Fibroblast of villous mesenchyme (primary cell): Measurements from ENCODE around the gene MEX3C. TPM values are rescaled to one million over a fixed set of nuclear protein-coding genes. Genes with fewer than 3 reads are reported as not detected.

Source experiments
- DNase-seq: peaks from one replicate; pipeline ENCODE4 v3.0.0-alpha.2; 2010; ENCODE audit warnings: low read depth
- H3K4me3 ChIP-seq: 2 replicates; pipeline ENCODE4 v1.5.1; 2011; ENCODE audit warnings: low read depth, mild to moderate bottlenecking, low read length
- CTCF ChIP-seq: IDR thresholded peaks from 2 replicates; pipeline ENCODE4 v1.5.1; 2012; ENCODE audit warnings: low read depth, mild to moderate bottlenecking, low read length; ENCODE audit not compliant: insufficient read depth
- total RNA-seq: library from RNA; depleted of rRNA; stranded (reverse); fragments of >200 nt; gene quantifications from 2 replicates; pipeline ENCODE4 v1.2.3, GENCODE V29; 2012

Gene MEX3C
- total RNA-seq, 1 donor, result 50.5 TPM

DNA sequence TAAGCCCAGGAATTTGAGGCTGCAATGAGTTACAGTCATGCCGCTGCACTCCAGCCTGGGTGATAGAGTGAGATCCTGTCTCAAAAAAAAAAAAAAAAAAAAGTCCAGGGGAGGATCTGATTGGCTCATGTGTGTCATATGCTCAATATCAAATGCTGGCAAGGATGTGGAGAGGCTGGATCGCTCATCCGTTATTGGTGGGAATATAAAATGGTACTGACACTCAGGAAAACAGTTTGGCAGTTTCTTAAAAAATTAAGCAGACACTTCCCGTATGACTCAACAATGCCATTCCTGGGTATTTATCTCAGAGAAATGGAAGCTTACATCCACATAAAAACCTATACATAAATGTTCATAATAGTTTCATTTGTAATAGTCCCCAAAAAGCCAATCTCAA, 68.9 kb downstream of the MEX3C start:
- no peak for TF ChIP-seq CTCF
- no peak for DNase-seq

DNA sequence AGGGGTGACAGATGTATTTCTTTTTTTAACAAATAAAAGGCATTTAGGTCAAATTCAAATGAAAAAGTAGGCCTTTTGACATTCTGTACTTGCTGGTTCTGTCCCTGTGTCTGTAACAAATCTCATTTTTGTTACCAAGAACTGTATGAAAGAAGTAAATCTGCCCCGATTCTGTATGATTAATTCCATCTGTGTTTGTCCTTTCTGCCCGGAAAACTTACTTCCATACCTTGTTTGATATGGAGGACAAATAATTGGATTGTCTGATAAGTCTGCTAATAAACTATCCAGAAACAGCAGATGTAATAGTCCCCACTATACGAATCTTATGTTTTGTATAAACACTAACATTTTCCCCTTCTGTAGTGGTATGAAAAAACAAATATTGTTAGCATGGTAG, 69.8 kb downstream of the MEX3C start:
- no peak overlapping the region for H3K4me3 ChIP-seq
- no peak for TF ChIP-seq CTCF
- no peak for DNase-seq

More for the DNA sequence above, 68.9 kb downstream of the MEX3C start:
- no peak overlapping the region for H3K4me3 ChIP-seq

- TF ChIP-seq CTCF, result no peak
- DNase-seq, result no peak
- no peak overlapping the region for H3K4me3 ChIP-seq
These were observed 71.5 kb downstream of the MEX3C start for GRCh38 chr18:51125976-51126375.

Other genes starting within 250 kb of the MEX3C start
- gene ELAC1, start 229.6 kb downstream of the MEX3C start, total RNA-seq, result 7.4 and 8.6 TPM in 2 replicates
- 67.3 and 110 TPM in 2 replicates for gene SMAD4, start 167.5 kb downstream of the MEX3C start, total RNA-seq